Activated CD4-positive, alpha-beta T cell treated with anti-CD3 and anti-CD28 coated beads, Interleukin-2, amount 50 U/mL, for 48 hours (primary cell): ENCODE results near the gene UPK3B.
"Not testable (repeated sequence)": the region's sequence is repeated elsewhere in the genome, so short reads cannot be mapped to it uniquely, and the experiment has no call there.

ENCODE experiments used
- DNase-seq, 2 experiments: peaks; one replicate each; pipeline ENCODE4 v3.0.0-alpha.2; 2020

Gene UPK3B

DNA sequence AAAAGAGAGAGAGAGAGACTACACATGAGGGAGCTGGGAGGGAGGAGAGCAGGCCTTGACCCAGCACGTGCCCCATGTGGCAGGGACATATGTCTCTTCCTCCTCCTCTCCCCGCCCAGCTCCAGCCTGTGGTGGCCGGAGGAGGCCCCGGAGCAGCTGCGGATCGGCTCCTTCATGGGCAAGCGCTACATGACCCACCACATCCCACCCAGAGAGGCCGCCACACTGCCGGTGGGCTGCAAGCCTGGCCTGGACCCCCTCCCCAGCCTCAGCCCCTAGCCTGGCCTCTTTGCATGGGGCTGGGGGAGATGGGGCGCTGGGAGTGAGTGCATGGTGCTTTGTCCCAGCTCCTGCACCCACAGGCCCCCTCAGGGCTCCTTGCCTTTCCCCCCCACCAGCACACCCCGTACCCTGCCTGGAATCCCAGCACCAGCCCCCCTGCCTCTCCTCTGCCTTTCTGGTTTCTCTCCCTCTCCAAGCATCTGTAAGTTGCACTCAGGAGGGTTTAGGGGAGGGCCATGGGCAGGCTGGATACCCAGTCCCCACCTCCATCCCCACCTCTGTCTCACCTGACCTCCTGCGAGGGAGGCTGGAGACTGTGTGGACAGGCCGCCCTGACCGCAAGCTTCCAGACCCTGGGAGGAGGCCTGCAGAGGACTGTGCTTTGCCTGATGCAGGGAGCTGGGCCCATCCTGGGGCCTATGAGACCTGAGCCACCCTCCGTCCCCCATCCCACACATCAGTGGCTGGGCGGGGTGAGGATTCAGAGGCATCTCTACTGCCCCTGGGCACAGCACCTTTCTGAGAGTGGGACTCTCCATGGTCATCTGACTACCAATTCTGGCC lies 4.8 kb downstream of the UPK3B start:
- no peak for DNase-seq

DNA sequence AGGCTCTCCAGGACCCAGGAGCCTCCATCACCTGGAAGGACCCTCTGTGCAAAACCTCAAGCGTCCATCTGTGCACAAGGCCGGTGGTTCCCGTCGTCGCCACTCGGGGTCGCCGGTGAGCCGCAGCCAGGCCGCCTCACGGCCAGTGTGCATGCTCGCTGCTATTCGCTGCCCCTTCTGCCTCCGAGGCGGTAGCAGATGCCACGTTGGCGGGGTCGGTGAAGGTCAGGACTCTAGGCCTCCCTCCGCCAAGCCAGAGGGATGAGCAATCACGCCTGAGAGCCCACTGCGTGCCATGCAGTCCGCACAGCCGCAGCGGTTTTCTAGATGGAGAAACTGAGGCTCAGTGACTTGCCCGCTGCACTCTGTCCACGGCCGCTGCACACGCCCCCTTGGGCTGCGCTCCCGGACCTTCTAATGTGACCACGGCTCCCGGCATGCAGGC lies 5.7 kb downstream of the UPK3B start:
- DNase-seq: peak; percentile 54 to 64

DNA sequence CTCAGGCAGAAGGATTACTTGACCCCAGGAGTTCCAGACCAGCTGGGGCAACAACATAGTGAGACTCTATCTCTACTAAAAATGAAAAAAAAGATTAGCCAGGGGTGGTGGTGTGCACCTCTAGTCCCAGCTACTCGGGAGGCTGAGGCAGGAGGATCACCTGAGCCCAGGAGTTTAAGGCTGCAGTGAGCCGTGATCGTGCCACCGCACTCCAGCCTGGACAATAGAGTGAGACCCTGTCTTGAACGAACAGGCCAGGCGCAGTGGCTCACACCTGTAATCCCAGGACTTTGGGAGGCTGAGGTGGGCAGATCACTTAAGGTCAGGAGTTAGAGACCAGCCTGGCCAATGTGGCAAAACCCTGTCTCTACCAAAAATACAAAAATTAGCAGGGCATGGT lies 6.6 kb downstream of the UPK3B start:
- DNase-seq: not testable (repeated sequence)

DNA sequence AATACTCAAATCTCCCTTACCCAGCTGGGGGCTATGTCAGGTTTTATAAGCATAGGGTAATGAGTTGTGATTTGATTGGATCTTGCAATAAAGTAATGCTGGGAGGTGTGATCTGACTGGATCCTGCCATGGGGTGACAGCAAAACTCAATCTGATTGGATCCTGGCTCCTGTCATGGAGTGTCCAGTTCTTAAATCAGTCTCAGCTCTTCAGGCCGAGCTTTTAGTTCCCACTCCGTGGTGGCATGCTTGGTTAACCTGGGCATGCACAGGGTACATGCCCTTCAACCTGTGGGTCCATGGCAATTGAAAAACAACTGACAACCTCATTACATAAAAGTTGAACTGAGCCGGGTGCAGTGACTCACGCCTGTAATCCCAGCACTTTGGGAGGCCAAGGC lies 15.8 kb downstream of the UPK3B start:
- DNase-seq: not testable (repeated sequence)

DNA sequence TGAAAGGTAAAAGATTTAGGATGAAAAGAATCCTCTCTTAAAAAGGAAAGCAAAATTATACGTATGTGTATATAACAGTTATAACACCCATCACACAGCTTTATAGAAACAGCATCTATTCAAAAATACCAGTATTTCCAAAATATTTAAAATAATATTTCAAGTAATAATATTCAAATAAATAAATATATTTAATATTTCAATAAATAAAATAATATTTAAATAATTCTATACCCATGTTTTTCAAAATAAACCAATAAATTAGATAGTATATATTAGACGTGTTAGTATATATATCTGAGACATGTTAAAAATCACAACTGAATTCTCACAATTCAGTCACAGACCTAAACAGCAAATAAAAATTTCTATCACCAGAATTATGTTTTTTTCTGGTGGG lies 21.3 kb downstream of the UPK3B start:
- DNase-seq: not testable (repeated sequence)

DNA sequence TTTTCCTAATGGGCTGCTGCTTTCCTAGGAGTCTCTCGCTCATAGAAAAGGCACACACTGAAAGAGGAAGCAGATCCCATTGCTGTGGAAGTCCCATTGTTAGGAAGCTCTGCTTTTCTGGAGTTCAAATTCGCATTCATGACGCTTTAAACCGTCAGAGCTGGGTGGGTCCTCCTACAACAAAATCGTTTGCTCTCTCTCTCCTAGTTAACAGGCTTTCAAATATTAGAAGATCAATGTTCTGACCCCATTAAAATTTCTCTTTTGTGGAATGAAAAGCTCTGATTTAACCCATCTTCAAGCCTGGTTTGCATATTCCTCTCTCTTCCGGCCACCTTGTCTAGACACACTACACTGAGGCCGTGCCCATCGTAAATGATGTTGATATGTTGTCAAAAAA lies 32.8 kb downstream of the UPK3B start, which contains the start of gene SPDYE16:
Gene SPDYE16 (minus strand): TSS at position 101 of the 400 bp plus-strand sequence. CDS start 1,838 bp downstream, outside the sequence.
- DNase-seq: not testable (repeated sequence)

DNA sequence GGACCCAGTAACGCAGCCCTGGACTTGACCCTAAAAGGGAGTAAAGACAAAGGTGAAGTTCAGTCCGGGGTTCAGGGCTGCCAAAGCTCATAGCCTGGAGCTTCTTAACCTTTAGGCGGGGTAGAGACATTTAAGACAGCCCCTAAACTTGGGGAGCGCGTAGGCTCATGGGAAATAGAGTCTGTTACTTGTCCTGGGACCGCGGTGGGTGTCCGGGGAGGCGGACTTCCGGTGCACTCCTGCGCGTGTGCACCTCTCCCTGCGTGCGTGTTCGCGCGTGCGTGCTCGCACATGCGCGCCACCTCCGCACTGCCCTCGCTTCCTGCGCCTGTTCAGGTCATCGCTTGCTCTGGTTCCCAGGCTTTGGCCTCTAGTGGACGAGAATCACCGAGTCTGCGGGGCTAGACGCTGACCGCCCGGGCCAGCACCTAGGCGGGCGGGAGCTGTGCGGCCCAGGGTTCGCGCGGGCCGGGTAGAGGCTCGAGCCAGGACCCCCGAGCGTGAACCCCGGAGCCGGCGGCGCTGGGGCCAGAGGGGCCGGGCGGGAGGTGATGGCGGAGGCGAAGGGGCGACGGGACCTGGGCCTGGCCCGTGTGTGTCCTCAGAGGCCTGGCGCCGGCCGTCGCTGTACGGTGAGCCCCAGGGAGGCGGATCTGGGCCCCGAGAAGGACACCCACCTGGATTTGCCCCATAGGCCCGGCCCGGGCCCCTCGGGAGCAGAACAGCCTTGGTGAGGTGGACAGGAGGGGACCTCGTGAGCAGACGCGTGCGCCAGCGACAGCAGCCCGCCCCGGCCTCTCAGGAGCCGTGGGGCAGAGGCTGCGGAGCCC lies 38.9 kb downstream of the UPK3B start:
- DNase-seq: peak; percentile 90 to 93

DNA sequence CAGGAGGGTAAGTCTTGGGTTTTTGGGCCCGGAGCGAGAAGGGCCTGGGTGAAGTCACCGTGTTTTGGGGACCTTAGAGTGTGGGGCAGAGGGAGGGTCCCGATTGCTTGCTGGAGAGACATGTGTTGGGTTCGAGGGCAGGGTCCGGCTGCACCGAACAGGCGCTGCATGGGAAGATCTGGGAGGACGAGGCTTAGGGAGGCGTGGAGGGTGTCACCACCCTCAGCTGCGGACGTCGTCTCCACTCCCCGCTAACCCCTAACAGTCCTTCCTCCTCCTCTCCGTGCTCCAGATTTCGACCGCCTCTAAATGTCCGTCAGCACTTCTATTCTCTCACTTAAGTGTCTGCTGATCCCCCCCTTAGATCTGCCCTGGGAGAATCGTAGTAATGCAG lies 39.5 kb downstream of the UPK3B start:
- peak in 1 of 2 experiments; percentile 32 for DNase-seq

- not testable (repeated sequence) for DNase-seq
These were observed 41.6 kb downstream of the UPK3B start for GRCh38 chr7:76551992-76552391.

GRCh38 chr7:76559685-76560084 lies 49.3 kb downstream of the UPK3B start:
- DNase-seq: not testable (repeated sequence)

DNA sequence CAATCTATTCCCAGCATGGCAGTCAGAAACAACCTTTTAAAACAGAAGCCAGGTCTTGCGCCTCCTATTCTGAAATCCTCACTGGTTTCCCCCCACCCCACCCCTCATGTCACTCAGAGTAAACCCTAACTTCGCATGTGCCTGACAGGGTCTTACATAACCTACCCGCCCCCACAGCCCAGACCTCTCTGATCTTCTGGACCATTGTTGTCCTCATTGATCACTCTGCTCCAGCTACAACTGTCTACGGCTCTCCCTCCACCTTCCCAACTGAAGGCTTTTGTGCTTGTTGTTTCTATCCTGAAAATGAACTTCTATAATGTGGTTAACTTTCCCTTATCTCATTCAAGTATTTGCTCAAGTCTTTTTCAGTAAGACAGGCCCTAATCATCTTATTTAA lies 49.8 kb downstream of the UPK3B start:
- DNase-seq: not testable (repeated sequence)

GRCh38 chr7:76561342-76561741 lies 51.0 kb downstream of the UPK3B start:
- DNase-seq: not testable (repeated sequence)

DNA sequence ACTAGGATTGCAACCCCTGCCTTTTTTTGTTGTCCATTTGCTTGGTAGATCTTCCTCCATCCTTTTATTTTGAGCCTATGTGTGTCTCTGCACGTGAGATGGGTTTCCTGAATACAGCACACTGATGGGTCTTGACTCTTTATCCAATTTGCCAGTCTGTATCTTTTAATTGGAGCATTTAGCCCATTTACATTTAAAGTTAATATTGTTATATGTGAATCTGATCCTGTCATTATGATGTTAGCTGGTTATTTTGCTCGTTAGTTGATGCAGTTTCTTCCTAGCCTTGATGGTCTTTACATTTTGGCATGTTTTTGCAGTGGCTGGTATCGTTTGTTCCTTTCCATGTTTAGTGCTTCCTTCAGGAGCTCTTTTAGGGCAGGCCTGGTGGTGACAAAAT lies 54.6 kb downstream of the UPK3B start:
- DNase-seq: not testable (repeated sequence)
